HL-60 (cell line): ENCODE data around the gene DOCK2.

Experiments used
- DNase-seq, 2 experiments: peaks; one replicate each; pipeline ENCODE4 v3.0.0-alpha.2; 2010 to 2020; ENCODE audit warnings: low read depth in 1 of 2, low spot score in 1 of 2
- H3K27ac ChIP-seq: fragments of 250-450 bp; sonication (Bioruptor Pico); replicated peaks from 2 replicates; pipeline ENCODE4 v1.5.1; 2020; ENCODE audit warnings: mild to moderate bottlenecking, moderate library complexity
- H3K27me3 ChIP-seq: fragments of 250-450 bp; sonication (Bioruptor Pico); 2 replicates; pipeline ENCODE4 v1.5.1; 2021; ENCODE audit warnings: mild to moderate bottlenecking, moderate library complexity; ENCODE audit not compliant: insufficient read depth, poor library complexity, severe bottlenecking
- H3K4me3 ChIP-seq: replicated peaks from 2 replicates; pipeline ENCODE4 v1.5.1; 2011; ENCODE audit warnings: mild to moderate bottlenecking, control low read depth, low read length; ENCODE audit not compliant: insufficient read depth
- CTCF ChIP-seq: IDR thresholded peaks from one replicate; pipeline ENCODE4 v1.5.1; 2011; ENCODE audit warnings: low read length, control low read depth, inconsistent platforms; ENCODE audit not compliant: insufficient read depth
- GABPA ChIP-seq: IDR thresholded peaks from 2 replicates; pipeline ENCODE4 v1.6.1; 2012; ENCODE audit warnings: low read depth
- POLR2AphosphoS5 ChIP-seq: IDR thresholded peaks from 2 replicates; pipeline ENCODE4 v1.6.1; 2012; ENCODE audit warnings: low read depth
- SPI1 ChIP-seq: IDR thresholded peaks from 2 replicates; pipeline ENCODE4 v1.6.1; 2012; ENCODE audit warnings: low read depth, mild to moderate bottlenecking, borderline replicate concordance
- TF ChIP-seq, protein P1 (sequence below): IDR thresholded peaks from 2 replicates; pipeline ENCODE4 v1.6.1; 2012; ENCODE audit warnings: low read depth; ENCODE audit not compliant: insufficient replicate concordance

DOCK2 gene

GRCh38 chr5:169935762-169936161, 298.7 kb downstream of the DOCK2 start:
- Histone ChIP-seq H3K4me3 (no peak overlapping the region), H3K27ac (no peak overlapping the region), H3K27me3 (no peaks in the 10 kb centered on the region)
- DNase-seq: no peak
- TF ChIP-seq SPI1: no peak
- TF ChIP-seq CTCF: no peak
- TF ChIP-seq GABPA: no peak
- TF ChIP-seq POLR2AphosphoS5: no peak
- TF ChIP-seq, protein P1, sequence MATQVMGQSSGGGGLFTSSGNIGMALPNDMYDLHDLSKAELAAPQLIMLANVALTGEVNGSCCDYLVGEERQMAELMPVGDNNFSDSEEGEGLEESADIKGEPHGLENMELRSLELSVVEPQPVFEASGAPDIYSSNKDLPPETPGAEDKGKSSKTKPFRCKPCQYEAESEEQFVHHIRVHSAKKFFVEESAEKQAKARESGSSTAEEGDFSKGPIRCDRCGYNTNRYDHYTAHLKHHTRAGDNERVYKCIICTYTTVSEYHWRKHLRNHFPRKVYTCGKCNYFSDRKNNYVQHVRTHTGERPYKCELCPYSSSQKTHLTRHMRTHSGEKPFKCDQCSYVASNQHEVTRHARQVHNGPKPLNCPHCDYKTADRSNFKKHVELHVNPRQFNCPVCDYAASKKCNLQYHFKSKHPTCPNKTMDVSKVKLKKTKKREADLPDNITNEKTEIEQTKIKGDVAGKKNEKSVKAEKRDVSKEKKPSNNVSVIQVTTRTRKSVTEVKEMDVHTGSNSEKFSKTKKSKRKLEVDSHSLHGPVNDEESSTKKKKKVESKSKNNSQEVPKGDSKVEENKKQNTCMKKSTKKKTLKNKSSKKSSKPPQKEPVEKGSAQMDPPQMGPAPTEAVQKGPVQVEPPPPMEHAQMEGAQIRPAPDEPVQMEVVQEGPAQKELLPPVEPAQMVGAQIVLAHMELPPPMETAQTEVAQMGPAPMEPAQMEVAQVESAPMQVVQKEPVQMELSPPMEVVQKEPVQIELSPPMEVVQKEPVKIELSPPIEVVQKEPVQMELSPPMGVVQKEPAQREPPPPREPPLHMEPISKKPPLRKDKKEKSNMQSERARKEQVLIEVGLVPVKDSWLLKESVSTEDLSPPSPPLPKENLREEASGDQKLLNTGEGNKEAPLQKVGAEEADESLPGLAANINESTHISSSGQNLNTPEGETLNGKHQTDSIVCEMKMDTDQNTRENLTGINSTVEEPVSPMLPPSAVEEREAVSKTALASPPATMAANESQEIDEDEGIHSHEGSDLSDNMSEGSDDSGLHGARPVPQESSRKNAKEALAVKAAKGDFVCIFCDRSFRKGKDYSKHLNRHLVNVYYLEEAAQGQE: no peak

DNA sequence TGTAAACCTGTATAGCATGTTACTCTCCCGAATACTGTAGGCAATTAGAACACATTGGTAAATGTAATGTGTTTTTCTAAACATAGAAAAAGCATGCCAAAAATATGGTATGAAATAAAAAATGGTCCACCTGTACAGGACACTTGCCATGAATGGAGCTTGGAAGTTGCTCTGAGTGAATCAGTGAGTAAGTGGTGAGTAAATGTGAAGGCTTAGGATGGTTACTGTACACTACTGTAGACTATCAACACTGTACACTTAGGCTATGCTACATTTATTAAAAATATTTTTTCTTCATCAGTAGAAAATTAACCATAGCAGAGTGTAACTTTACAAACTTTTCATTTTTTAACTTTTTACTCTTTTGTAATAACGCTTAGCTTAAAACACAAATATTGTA, 301.4 kb downstream of the DOCK2 start:
- TF ChIP-seq SPI1 (no peak), GABPA (no peak), POLR2AphosphoS5 (no peak), CTCF (no peak)
- TF ChIP-seq, protein P1: no peak

GRCh38 chr5:169939731-169940130, 302.7 kb downstream of the DOCK2 start:
- Histone ChIP-seq H3K27ac (no peak overlapping the region), H3K27me3 (no peaks in the 10 kb centered on the region), H3K4me3 (no peak overlapping the region)
- TF ChIP-seq POLR2AphosphoS5 (no peak), CTCF (no peak)
- DNase-seq: no peak

More for the DNA sequence above, 301.4 kb downstream of the DOCK2 start:
- no peak for DNase-seq
- Histone ChIP-seq H3K4me3 (no peak overlapping the region), H3K27ac (no peak overlapping the region), H3K27me3 (no peaks in the 10 kb centered on the region)

GRCh38 chr5:169941542-169941941, 304.5 kb downstream of the DOCK2 start:
- no peak for DNase-seq
- Histone ChIP-seq H3K27me3 (no peaks in the 10 kb centered on the region), H3K27ac (no peak overlapping the region), H3K4me3 (no peak overlapping the region)
- TF ChIP-seq SPI1 (no peak), CTCF (no peak), GABPA (no peak), POLR2AphosphoS5 (no peak)
- TF ChIP-seq, protein P1: no peak
